GM21576 (cell line): ENCODE data around the gene TMEM255B.

ENCODE experiments used
- ATAC-seq: cut with Tn5 transposase; IDR thresholded peaks from one replicate; pipeline ENCODE4 v1.9.1; 2021; ENCODE audit warnings: mild to moderate bottlenecking, moderate library complexity; ENCODE audit not compliant: unreplicated experiment

The TMEM255B gene

GRCh38 chr13:113856716-113857065 lies 97.7 kb downstream of the TMEM255B start:
- ATAC-seq = no peak

- no peak for ATAC-seq
Observed at GRCh38 chr13:113857531-113858195, 98.6 kb downstream of the TMEM255B start.

GRCh38 chr13:113859311-113860050 lies 100.5 kb downstream of the TMEM255B start:
- no peak for ATAC-seq

GRCh38 chr13:113860051-113860664 lies 101.1 kb downstream of the TMEM255B start:
- ATAC-seq = no peak

GRCh38 chr13:113860665-113861432 lies 101.8 kb downstream of the TMEM255B start:
- ATAC-seq = no peak

GRCh38 chr13:113861433-113862030 lies 102.5 kb downstream of the TMEM255B start:
- ATAC-seq = no peak

GRCh38 chr13:113862191-113862930 lies 103.3 kb downstream of the TMEM255B start:
- no peak for ATAC-seq

- ATAC-seq = peak; percentile 45
Observed at GRCh38 chr13:113862931-113863523, 104.0 kb downstream of the TMEM255B start.

- ATAC-seq = peak; percentile 26
Observed at GRCh38 chr13:113863524-113864272, 104.7 kb downstream of the TMEM255B start, which contains the start of gene GAS6. GAS6 (minus strand) TSS chr13:113864076; CDS start chr13:113863920, 156 bp downstream.

- no peak for ATAC-seq
Observed at GRCh38 chr13:113864273-113864890, 105.4 kb downstream of the TMEM255B start.

GRCh38 chr13:113865427-113865826 lies 106.4 kb downstream of the TMEM255B start:
- no peak for ATAC-seq
